Measurements from ENCODE around the gene ZNF714. TPM values are rescaled to one million over a fixed set of nuclear protein-coding genes. Genes with fewer than 3 reads are reported as not detected.
A peak's percentile ranks its signal among the peaks of the same experiment; 100 is the strongest.

ZNF714 gene
- total RNA-seq (ENCODE audit: unreplicated experiment): 22.0 TPM
- long read RNA-seq, partial matches to known transcripts: 1 of 7 reads
- long read RNA-seq, other reads (novel, unspliced or antisense): 6 of 7 reads

DNA sequence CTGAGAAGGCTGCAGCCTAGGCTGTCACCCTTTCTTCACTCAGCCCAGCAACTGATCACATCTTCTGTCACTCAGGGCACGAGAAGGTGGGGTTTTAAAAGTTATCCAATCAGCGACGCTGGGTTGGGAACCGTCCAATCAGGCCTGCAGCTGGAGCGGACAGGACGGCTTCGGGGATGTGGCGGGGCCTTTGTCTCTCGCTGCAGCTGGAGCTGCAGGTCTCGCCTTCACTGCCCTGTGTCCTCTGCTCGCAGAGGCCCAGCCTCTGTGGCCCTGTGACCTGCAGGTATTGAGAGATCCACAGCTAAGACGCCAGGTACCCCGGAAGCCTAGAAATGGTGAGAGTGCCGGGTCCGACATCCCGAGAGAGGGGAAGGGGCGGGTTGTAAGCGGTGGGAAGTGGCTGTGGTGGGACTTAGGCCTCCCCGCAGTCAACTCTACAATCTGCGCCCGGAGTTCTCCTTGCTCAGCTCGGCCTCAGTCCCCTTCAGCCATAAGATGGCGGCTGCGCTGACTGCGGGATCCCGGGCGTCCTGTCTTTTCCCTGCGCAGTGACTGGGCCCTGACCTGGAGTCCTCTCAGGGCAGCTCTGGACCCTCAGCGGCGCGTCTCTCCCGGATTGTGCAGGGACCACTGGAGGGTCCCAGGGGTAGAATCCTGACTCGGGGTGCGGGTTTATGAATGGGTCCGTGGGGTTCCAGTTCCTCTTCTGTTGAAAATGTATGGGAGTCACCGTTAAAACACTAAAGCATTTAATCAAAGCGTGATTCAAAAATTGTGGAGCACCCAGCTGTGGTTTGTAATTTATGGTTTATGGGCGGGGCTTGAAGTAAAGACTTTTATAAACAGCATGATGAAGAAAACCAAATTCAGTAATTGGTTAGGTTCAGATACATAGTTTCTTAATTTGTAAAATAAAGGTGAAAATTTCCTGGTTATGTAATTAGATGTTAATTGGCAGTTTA, at the start of gene ZNF714:
TSS of gene ZNF714 (plus strand) at position 193 of the 965 bp plus-strand sequence. CDS start 16,066 bp downstream, outside the sequence.
- H3K4me3 Mint-ChIP-seq (ENCODE audit: unreplicated experiment): peak within 1 kb of the TSS; percentile 95
- H3K27me3 Mint-ChIP-seq (ENCODE audit: unreplicated experiment): no peaks in the 10 kb centered on the region
- peak within 1 kb of the TSS; percentile 98 for H3K27ac Mint-ChIP-seq (ENCODE audit: unreplicated experiment)
- H3K4me1 Mint-ChIP-seq (ENCODE audit: low read depth, unreplicated experiment): peaks cover 6% of the 10 kb centered on the region
- peak; percentile 81 for DNase-seq
- H3K9me3 Mint-ChIP-seq (ENCODE audit: unreplicated experiment): peaks cover 2% of the 10 kb centered on the region
- no peak for TF ChIP-seq CTCF (IDR thresholded peaks at IDR 0.05; ENCODE audit: partially characterized antibody, unreplicated experiment)
- H3K36me3 Mint-ChIP-seq (ENCODE audit: unreplicated experiment): peaks cover 5% of the 10 kb centered on the region

DNA sequence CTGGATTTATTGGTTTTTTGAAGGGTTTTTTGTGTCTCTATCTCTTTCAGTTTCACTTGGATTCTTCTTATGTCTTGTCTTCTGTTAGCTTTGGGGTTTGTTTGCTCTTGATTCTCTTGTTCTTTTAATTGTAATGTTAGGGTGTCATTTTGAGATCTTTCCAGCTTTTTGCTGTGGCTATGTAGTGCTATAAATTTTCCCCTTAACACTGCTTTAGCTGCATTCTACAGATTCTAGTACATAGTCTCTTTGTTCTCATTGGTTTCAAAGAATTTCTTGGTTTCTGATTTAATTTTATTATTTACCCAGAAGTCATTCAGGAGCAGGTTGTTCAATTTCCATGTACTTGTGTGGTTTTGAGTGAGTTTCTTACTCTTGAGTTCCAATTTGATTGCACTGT, 37.0 kb upstream of the ZNF714 start:
- TF ChIP-seq CTCF (IDR thresholded peaks at IDR 0.05; ENCODE audit: partially characterized antibody, unreplicated experiment): no peak
- Mint-ChIP-seq H3K27ac (ENCODE audit: unreplicated experiment) (no peak overlapping the region), H3K27me3 (ENCODE audit: unreplicated experiment) (no peaks in the 10 kb centered on the region), H3K4me1 (ENCODE audit: low read depth, unreplicated experiment) (no peaks in the 10 kb centered on the region), H3K9me3 (ENCODE audit: unreplicated experiment) (peaks cover 17% of the 10 kb centered on the region), H3K4me3 (ENCODE audit: unreplicated experiment) (no peak overlapping the region), H3K36me3 (ENCODE audit: unreplicated experiment) (peaks cover 42% of the 10 kb centered on the region)
- DNase-seq: no peak

- H3K9me3 Mint-ChIP-seq (ENCODE audit: unreplicated experiment): peaks cover 17% of the 10 kb centered on the region
- DNase-seq: no peak
- no peak overlapping the region for H3K4me3 Mint-ChIP-seq (ENCODE audit: unreplicated experiment)
- H3K4me1 Mint-ChIP-seq (ENCODE audit: low read depth, unreplicated experiment): no peaks in the 10 kb centered on the region
- peaks cover 42% of the 10 kb centered on the region for H3K36me3 Mint-ChIP-seq (ENCODE audit: unreplicated experiment)
- no peak overlapping the region for H3K27ac Mint-ChIP-seq (ENCODE audit: unreplicated experiment)
- no peaks in the 10 kb centered on the region for H3K27me3 Mint-ChIP-seq (ENCODE audit: unreplicated experiment)
- no peak for TF ChIP-seq CTCF (IDR thresholded peaks at IDR 0.05; ENCODE audit: partially characterized antibody, unreplicated experiment)
These were observed 35.5 kb upstream of the ZNF714 start for GRCh38 chr19:21046489-21046888.

GRCh38 chr19:21047716-21048115, 34.3 kb upstream of the ZNF714 start:
- H3K4me1 Mint-ChIP-seq (ENCODE audit: low read depth, unreplicated experiment): no peaks in the 10 kb centered on the region
- TF ChIP-seq CTCF (IDR thresholded peaks at IDR 0.05; ENCODE audit: partially characterized antibody, unreplicated experiment): no peak
- no peak for DNase-seq
- peaks cover 16% of the 10 kb centered on the region for H3K9me3 Mint-ChIP-seq (ENCODE audit: unreplicated experiment)
- peak overlapping the region; percentile 68 for H3K27ac Mint-ChIP-seq (ENCODE audit: unreplicated experiment)
- peaks cover 42% of the 10 kb centered on the region for H3K36me3 Mint-ChIP-seq (ENCODE audit: unreplicated experiment)
- H3K4me3 Mint-ChIP-seq (ENCODE audit: unreplicated experiment): no peak overlapping the region
- no peaks in the 10 kb centered on the region for H3K27me3 Mint-ChIP-seq (ENCODE audit: unreplicated experiment)

DNA sequence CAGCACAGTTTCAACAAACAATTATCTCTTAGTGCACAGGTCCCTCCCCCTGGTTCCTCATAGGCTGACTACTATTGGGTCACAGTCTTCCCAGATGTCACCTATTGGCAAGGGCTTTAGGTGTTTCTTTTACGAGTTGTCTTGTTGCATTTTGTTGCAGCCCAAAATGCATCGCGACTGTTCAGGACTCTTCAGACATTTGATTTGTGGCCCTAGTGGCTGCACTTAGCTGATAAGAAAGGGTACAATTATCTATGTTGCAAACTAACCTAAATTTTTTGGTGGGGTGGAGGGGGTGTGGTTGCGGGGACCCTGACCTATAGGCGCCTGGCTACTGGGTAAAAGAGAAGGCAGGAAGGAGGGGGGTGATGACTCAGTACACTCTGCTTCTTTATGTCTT, 29.1 kb upstream of the ZNF714 start:
- H3K9me3 Mint-ChIP-seq (ENCODE audit: unreplicated experiment): peaks cover 3% of the 10 kb centered on the region
- H3K4me1 Mint-ChIP-seq (ENCODE audit: low read depth, unreplicated experiment): no peaks in the 10 kb centered on the region
- no peaks in the 10 kb centered on the region for H3K27me3 Mint-ChIP-seq (ENCODE audit: unreplicated experiment)
- no peak overlapping the region for H3K27ac Mint-ChIP-seq (ENCODE audit: unreplicated experiment)
- TF ChIP-seq CTCF (IDR thresholded peaks at IDR 0.05; ENCODE audit: partially characterized antibody, unreplicated experiment): no peak
- no peak overlapping the region for H3K4me3 Mint-ChIP-seq (ENCODE audit: unreplicated experiment)
- H3K36me3 Mint-ChIP-seq (ENCODE audit: unreplicated experiment): peaks cover 29% of the 10 kb centered on the region
- no peak for DNase-seq
